Activated naive CD8-positive, alpha-beta T cell treated with anti-CD3 and anti-CD28 coated beads for 36 hours (primary cell): ENCODE results near the gene GRK5. TPM values are rescaled to one million over a fixed set of nuclear protein-coding genes. Genes with fewer than 3 reads are reported as not detected.
"Not testable (repeated sequence)": the region's sequence is repeated elsewhere in the genome, so short reads cannot be mapped to it uniquely, and the experiment has no call there.

ENCODE experiments used
- DNase-seq: peaks from one replicate; pipeline ENCODE4 v3.0.0; 2021
- H3K27ac Mint-ChIP-seq: one replicate; pipeline ENCODE4 v1.8.0; 2022; ENCODE audit warnings: mild to moderate bottlenecking, moderate library complexity, mixed read lengths
- H3K27me3 Mint-ChIP-seq: one replicate; pipeline ENCODE4 v1.8.0; 2022; ENCODE audit warnings: mild to moderate bottlenecking, mixed read lengths
- H3K36me3 Mint-ChIP-seq: one replicate; pipeline ENCODE4 v1.8.0; 2021; ENCODE audit warnings: mild to moderate bottlenecking, mixed read lengths
- H3K4me1 Mint-ChIP-seq: one replicate; pipeline ENCODE4 v1.8.0; 2021; ENCODE audit warnings: mixed read lengths
- H3K4me3 Mint-ChIP-seq: one replicate; pipeline ENCODE4 v1.8.0; 2022; ENCODE audit warnings: mild to moderate bottlenecking, moderate library complexity, mixed read lengths
- H3K9me3 Mint-ChIP-seq: one replicate; pipeline ENCODE4 v1.8.0; 2022; ENCODE audit warnings: mixed read lengths
- total RNA-seq, 2 experiments: library from RNA; stranded (reverse); gene quantifications; one replicate each; pipeline ENCODE4 v1.2.3, GENCODE V29; 2021

Gene GRK5
- total RNA-seq = 10 to 100 TPM; 12.8 TPM

DNA sequence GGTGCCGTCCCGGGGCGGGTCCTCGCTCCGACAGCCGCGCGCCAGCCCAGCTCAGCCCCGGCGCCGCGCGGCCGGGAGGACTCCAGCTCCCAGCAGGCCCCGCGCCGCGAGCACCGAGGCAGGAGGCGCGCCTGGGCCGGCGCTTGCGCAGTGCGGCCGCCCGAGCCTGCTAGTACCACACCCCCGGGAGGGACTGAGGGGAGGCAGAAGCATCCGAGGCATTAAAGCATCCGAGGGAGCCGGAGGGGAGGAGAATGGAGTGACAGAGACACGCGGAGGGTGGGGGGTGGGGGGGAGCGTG, at the start of gene GRK5:
TSS of gene GRK5 (plus strand) at position 206 of the 301 bp plus-strand sequence. CDS start 347 bp downstream, outside the sequence.
- no peaks in the 10 kb centered on the region for H3K27me3 Mint-ChIP-seq
- H3K4me1 Mint-ChIP-seq = peaks cover 46% of the 10 kb centered on the region
- peak; percentile 99 for DNase-seq
- no peaks in the 10 kb centered on the region for H3K36me3 Mint-ChIP-seq
- H3K27ac Mint-ChIP-seq = peak within 1 kb of the TSS; percentile 90
- no peaks in the 10 kb centered on the region for H3K9me3 Mint-ChIP-seq
- peak within 1 kb of the TSS; percentile 89 for H3K4me3 Mint-ChIP-seq

DNA sequence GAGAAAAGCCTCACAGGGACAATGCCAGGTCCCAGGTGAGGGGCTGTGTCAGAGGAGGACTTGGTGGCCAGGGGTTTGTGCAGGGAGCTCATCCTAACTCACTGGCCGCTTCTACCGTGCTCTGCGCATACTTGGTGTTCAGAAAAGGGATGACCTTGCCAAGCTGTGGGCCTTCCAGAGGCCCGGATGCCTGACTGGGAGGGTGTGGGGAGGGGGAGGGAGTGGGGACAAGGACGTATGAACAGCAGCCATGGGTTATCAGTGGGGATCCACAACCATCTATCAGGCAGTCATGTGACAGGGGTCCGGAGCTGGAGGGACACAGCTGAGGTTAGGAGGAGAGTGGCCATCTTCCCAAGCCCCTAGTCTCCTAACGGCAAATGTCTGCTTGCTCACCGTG, 48.0 kb upstream of the GRK5 start:
- peaks cover 33% of the 10 kb centered on the region for H3K36me3 Mint-ChIP-seq
- no peak for DNase-seq
- H3K27me3 Mint-ChIP-seq = no peaks in the 10 kb centered on the region
- no peak overlapping the region for H3K4me3 Mint-ChIP-seq
- peaks cover 13% of the 10 kb centered on the region for H3K4me1 Mint-ChIP-seq
- H3K9me3 Mint-ChIP-seq = no peaks in the 10 kb centered on the region
- no peak overlapping the region for H3K27ac Mint-ChIP-seq

DNA sequence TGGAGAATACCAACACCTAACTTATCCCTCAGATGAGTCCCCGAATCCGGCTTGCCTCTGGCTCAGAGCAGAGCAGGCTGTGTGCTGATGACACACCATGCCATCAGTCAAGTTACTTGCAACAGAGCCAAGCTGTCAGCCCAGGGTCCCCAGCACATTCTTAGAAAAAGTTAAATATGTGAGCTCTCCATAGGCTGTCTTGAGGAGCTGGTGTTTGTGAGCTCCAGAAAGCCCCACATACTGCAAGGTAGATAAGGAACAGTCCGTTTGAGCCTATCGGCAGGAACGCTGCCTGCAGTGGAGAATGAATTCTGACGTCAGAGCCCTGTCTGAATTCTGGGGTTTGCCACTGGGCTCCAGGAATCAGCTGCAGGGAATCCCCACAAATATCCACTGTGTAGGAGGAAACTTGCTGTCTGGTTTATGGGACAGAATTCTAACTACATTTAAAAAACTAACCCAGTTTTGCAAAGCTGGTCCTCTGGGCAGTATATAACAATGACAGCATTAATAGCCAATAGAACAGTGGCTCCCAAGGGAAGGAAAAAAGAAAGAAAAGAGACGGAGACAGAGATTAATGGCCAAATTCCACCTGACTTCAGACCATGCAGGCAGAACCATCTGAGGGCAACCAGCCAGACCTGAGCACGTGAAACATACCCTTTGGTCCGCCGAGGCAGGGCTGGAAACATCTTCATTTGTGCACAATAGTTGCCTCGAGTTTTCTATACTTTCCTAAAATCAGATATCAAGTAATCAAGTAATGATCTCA, 45.5 kb upstream of the GRK5 start:
- no peaks in the 10 kb centered on the region for H3K9me3 Mint-ChIP-seq
- no peak overlapping the region for H3K4me3 Mint-ChIP-seq
- DNase-seq = no peak
- peaks cover 27% of the 10 kb centered on the region for H3K36me3 Mint-ChIP-seq
- peaks cover 31% of the 10 kb centered on the region for H3K4me1 Mint-ChIP-seq
- no peak overlapping the region for H3K27ac Mint-ChIP-seq
- no peaks in the 10 kb centered on the region for H3K27me3 Mint-ChIP-seq

DNA sequence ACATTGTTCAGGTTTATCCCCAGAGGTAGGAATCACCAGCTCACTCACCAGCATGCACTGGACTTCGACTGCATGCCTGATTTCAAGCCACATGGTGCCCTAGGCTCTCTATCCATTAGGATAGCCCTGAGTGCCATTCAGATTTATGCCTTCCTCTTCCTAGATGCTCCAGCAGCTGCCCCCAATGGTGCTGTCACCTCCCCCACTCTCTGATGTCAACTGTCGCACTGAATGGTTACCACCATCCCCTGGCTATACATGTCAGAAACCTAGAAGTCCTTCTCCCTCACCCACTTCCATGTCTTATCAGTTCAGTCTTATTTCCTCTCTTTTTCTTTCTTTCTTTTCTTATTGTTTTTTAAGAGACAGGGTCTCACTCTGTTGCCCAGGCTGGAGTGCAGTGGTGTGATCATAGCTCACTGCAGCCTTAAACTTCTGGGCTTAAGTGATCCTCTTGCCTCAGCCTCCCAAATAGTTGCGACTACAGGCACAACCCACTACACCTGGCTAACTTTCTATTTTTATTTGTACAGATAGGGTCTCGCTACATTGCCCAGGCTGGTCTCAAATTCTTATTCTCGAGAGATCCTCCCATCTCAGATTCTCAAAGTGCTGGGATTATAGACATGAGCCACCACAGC, 44.8 kb upstream of the GRK5 start:
- DNase-seq = no peak
- no peak overlapping the region for H3K4me3 Mint-ChIP-seq
- H3K4me1 Mint-ChIP-seq = peaks cover 35% of the 10 kb centered on the region
- no peaks in the 10 kb centered on the region for H3K27me3 Mint-ChIP-seq
- H3K36me3 Mint-ChIP-seq = peaks cover 30% of the 10 kb centered on the region
- peak overlapping the region; percentile 10 for H3K27ac Mint-ChIP-seq
- H3K9me3 Mint-ChIP-seq = no peaks in the 10 kb centered on the region

DNA sequence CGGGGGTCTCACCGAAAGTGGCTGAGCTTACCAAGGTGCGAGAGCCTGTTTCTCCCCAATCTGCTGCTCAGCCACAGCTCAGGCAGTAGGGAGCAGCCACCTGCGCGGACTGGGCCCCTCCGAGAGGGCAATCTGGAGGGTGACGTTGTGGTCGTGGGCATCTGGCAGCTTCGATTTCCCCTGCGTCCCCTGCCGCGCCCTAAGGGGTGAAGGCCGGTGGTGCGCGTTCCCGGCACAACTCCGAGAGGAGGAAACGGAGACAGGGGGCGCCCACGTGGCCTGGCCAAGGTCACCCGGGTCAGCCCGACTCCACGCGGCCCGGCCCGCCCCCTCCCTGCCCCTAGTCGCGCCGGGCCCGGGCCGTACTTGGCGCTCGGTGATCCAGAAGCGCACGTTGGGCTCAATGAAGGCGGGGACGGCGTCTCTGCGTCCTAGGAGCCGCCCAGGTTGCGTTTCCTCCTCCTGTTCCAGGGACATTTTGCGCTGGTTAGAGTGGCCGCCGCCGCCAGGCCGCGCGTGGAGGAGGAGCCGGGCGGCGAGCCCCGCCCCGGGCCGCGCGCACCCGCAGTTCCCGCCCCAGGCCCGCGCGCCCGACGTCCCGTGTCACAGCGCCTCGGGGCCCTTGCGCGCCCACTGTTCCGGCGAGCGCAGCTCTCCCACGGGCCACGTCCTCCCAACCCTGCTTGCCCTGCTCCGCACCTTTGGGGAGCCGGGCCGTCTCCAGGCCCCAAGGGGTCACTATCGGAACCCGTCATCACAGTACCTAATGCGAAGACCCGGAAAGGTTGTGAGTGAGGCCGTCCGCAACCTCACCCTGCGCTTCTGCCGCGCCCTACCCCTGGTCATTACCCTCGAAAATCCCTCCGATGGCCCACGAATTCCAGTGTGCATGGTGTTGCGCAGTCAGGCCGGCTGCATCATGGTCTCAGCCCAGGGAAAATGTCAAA, 41.9 kb upstream of the GRK5 start, which contains the start of gene SFXN4:
TSS of gene SFXN4 (minus strand) at position 544 of the 947 bp plus-strand sequence. CDS start at position 477, 67 bp downstream.
- Mint-ChIP-seq H3K27ac (peak within 1 kb of the TSS; percentile 96), H3K36me3 (peaks cover 29% of the 10 kb centered on the region), H3K9me3 (no peaks in the 10 kb centered on the region), H3K4me3 (peak within 1 kb of the TSS; percentile 88), H3K27me3 (no peaks in the 10 kb centered on the region), H3K4me1 (peaks cover 35% of the 10 kb centered on the region)
- peak; percentile 89 for DNase-seq

DNA sequence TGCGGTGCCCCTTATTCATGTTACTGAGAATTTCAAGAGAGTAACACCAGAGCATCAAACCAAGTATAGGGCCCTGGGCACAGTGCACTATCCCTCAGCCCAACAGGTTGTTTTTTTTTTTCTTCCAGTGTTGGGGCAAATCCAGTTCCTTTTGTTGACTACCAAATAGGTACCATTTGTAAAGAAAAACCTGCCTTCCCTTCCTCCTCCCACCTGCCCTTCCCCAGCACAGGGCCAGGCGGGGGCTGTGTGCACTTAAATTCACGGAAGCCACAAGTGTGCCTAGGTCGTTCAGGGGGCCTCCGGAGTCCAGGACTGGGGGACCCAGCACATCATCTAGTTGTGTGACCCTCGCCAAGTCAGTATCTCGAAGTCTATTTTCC, 41.3 kb upstream of the GRK5 start:
- H3K4me3 Mint-ChIP-seq = peak overlapping the region; percentile 88
- H3K27me3 Mint-ChIP-seq = no peaks in the 10 kb centered on the region
- H3K27ac Mint-ChIP-seq = peak overlapping the region; percentile 96
- H3K4me1 Mint-ChIP-seq = peaks cover 35% of the 10 kb centered on the region
- H3K9me3 Mint-ChIP-seq = no peaks in the 10 kb centered on the region
- H3K36me3 Mint-ChIP-seq = peaks cover 29% of the 10 kb centered on the region
- no peak for DNase-seq

DNA sequence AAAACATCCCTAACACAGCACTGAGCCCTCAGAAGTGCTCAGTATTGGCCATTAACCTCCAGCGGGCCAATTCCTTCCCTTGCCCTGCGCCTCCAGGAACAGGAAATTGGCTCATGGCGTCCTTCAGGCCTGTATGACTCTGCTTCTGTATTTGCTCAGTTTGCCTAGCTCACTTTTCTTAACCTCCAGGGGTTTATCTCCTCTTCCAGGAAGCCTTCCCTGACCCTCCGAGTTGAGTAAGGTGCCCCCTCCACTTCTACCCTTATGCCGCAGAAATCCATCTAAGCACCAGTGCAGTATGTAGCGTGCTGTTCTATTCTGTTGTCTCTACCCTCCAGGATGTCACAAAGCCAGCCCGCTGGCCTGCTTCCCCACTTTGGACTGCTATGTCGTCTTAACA, 40.8 kb upstream of the GRK5 start:
- peaks cover 35% of the 10 kb centered on the region for H3K4me1 Mint-ChIP-seq
- H3K36me3 Mint-ChIP-seq = peaks cover 29% of the 10 kb centered on the region
- H3K4me3 Mint-ChIP-seq = peak overlapping the region; percentile 88
- no peak for DNase-seq
- peak overlapping the region; percentile 96 for H3K27ac Mint-ChIP-seq
- no peaks in the 10 kb centered on the region for H3K9me3 Mint-ChIP-seq
- H3K27me3 Mint-ChIP-seq = no peaks in the 10 kb centered on the region

DNA sequence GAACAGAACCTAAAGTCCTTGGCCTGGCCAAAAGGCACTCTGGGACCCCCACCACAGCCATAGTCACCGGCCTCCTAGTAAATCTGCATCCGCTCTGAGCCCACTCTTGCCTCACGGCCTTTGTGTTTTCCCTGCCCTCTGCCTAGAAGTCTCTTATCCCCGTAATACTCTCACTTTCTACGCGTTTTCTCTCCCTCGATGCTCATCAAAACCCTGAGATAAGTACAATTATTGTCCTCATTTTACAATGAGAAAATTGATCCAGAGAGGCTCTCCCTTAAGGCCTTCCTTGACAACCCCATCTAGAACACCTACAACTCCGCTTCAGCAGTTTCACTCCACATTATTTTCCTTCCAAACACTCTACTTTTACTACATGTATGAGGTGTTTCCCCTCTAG, 40.3 kb upstream of the GRK5 start:
- Mint-ChIP-seq H3K27ac (peak overlapping the region; percentile 96), H3K27me3 (no peaks in the 10 kb centered on the region), H3K36me3 (peaks cover 31% of the 10 kb centered on the region), H3K4me1 (peaks cover 33% of the 10 kb centered on the region), H3K9me3 (no peaks in the 10 kb centered on the region), H3K4me3 (peak overlapping the region; percentile 88)
- DNase-seq = no peak

DNA sequence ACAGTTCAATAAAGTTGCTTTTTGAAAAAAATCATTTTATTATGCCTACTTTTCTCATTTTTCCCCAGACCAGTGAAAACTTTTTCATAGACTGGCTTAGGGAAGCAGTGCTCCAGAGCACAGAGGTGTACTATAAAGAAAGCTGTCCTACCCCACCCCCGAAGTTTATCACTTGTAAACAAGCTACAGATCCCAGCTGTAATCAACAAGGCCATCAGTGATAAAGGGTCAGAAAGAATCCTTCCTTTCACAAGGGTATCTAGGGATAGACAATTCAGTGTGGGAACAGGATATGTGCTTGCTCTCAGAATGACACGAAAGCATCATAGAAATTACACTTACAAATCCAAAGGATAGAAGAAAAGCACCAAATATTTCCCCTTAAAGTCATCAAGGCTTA, 33.3 kb upstream of the GRK5 start:
- no peaks in the 10 kb centered on the region for H3K27me3 Mint-ChIP-seq
- no peaks in the 10 kb centered on the region for H3K9me3 Mint-ChIP-seq
- no peak overlapping the region for H3K4me3 Mint-ChIP-seq
- peaks cover 24% of the 10 kb centered on the region for H3K4me1 Mint-ChIP-seq
- DNase-seq = no peak
- peaks cover 38% of the 10 kb centered on the region for H3K36me3 Mint-ChIP-seq
- H3K27ac Mint-ChIP-seq = no peak overlapping the region

DNA sequence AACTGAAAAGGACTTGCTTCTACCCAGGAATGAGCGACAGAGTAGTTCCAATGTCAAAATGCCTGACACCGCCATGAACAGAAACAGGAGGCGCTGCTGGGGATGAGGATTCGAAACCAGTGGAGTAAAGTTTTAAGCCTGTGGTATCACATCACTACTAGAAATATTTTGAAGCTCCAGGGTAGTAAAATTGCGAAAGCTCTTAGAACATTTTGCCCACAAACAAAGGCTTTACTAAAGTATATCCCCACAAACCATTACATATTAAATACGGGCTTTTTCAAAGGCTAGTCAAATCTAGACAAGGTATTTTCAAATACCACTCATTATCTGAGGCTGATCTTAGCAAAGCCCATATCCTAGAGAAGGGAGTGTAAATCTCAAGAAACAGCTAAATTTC, 31.2 kb upstream of the GRK5 start:
- Mint-ChIP-seq H3K27ac (peak overlapping the region; percentile 48), H3K9me3 (no peaks in the 10 kb centered on the region), H3K4me3 (no peak overlapping the region), H3K27me3 (no peaks in the 10 kb centered on the region), H3K4me1 (peaks cover 31% of the 10 kb centered on the region), H3K36me3 (peaks cover 31% of the 10 kb centered on the region)
- DNase-seq = no peak

DNA sequence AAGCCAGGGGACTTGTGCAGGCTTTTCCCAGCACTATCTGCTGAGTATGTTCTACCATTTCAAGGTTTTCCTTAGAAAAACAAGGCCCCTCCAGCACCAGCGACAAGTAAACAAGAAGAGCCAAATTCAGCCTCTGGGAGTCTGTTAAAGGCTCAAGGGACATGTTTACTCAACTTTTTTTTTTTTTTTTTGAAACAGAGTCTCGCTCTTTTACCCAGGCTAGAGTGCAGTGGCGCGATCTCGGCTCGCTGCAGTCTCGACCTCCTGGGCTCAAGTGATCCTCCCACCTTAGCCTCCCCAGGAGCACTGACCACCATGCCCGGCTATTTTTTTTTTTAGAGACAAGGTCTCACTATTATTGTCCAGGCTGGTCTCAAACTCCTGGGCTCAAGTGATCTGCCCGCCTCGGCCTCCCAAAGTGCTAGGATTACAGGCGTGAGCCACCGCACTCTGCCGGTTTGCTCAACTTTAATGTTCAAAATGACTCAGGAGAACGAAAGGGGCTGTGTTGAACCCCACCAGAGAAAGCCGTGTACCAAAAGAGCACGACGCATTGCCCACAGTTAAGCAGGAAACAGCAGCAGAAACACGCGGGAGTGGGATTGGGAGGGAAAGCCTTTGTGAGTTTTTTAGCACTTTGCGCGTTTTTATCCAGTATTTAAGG, 29.5 kb upstream of the GRK5 start:
- Mint-ChIP-seq H3K4me3 (peak overlapping the region; percentile 99), H3K4me1 (peaks cover 31% of the 10 kb centered on the region), H3K27ac (peak overlapping the region; percentile 98), H3K27me3 (no peaks in the 10 kb centered on the region), H3K36me3 (peaks cover 23% of the 10 kb centered on the region), H3K9me3 (no peaks in the 10 kb centered on the region)
- DNase-seq = peak; percentile 47

DNA sequence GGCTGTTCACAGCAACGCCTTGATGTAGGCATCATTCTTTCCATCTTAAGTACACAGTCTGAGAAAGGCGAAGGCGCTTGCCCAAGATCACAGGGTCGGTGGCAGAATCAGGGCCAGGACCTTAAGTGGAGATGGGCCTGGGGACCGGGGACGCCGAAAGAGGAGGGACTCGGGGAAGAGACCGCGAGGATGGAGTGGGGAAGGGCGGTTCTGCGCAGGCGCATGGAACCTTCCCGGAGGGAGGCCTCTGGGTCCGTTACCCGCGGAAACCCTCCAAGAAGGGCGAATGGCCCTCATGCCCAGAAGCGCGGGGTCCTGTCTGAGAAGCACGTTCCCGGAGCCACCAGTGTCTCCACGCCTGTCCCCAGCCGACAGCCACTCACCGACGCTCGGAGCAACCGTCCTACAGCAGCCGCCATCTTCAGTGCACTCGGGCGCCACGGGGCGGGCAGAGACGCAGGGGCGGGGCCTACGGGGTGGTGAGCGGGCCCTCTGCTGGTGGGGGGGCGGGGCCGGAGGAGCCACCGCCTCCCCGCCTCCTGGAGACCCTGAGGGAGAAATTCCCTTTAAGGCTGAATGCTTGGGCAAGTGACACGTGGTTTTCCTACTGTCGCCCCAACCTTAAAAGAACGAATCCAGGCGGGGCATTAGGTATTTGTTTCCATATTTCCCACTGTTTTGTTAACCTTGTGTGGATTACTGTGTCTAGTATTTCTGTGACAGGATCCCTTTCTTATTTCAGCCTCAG, 28.8 kb upstream of the GRK5 start, which contains the start of gene PRDX3:
TSS of gene PRDX3 (minus strand) at position 441 of the 748 bp plus-strand sequence. CDS start at position 419, 22 bp downstream.
- no peaks in the 10 kb centered on the region for H3K9me3 Mint-ChIP-seq
- H3K27me3 Mint-ChIP-seq = no peaks in the 10 kb centered on the region
- peaks cover 31% of the 10 kb centered on the region for H3K4me1 Mint-ChIP-seq
- peak within 1 kb of the TSS; percentile 99 for H3K4me3 Mint-ChIP-seq
- peaks cover 23% of the 10 kb centered on the region for H3K36me3 Mint-ChIP-seq
- peak; percentile 97 for DNase-seq
- peak within 1 kb of the TSS; percentile 98 for H3K27ac Mint-ChIP-seq

DNA sequence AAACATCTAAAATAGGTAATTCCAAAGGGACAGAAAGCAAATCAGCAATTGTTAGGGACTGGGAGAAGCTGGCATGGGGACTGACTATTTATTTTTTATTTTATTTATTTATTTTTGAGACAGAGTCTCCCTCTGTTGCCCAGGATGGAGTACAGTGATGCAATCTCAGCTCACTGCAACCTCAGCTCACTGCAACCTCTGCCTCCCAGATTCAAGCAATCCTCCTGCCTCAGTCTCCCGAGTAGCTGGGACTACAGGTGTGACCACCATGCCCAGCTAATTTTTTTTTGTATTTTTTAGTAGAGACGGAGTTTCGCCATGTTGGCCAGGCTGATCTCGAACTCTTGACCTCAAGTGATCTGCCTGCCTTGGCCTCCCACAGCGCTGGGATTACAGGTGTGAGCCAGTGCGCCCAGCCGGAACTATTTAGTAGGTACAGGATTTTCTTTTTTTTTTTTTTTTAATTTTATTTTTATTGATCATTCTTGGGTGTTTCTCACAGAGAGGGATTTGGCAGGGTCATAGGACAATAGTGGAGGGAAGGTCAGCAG, 26.4 kb upstream of the GRK5 start:
- not testable (repeated sequence) for H3K9me3 Mint-ChIP-seq, H3K27me3 Mint-ChIP-seq, DNase-seq, H3K27ac Mint-ChIP-seq, H3K4me3 Mint-ChIP-seq
- Mint-ChIP-seq H3K36me3 (peaks cover 18% of the 10 kb centered on the region), H3K4me1 (peaks cover 25% of the 10 kb centered on the region)
